Measurements from ENCODE around the gene SEMA5B. TPM values are rescaled to one million over a fixed set of nuclear protein-coding genes. Genes with fewer than 3 reads are reported as not detected.
A peak's percentile ranks its signal among the peaks of the same experiment; 100 is the strongest.

SEMA5B gene
- total and polyA plus RNA-seq, 8 donors = 0.52 to 11.0 (median 1.3) TPM

GRCh38 chr3:122926322-122926721 is 101.2 kb downstream of the SEMA5B start:
- ATAC-seq (no peak), FAIRE-seq (no peak), DNase-seq (no peak)
- no peaks in the 10 kb centered on the region for H3K9me3 ChIP-seq
- no peaks in the 10 kb centered on the region for H3K36me3 ChIP-seq
- no peak overlapping the region for H3K27ac ChIP-seq
- no peaks in the 10 kb centered on the region for H3K27me3 ChIP-seq
- 85 to 93% methylated on average over 20 of the region's 20 CpGs for WGBS, 2 donors
- H3K4me3 ChIP-seq = no peak overlapping the region
- TF ChIP-seq CTCF (IDR thresholded peaks at IDR 0.05) = no peak
- H3K4me1 ChIP-seq = no peaks in the 10 kb centered on the region
- intact Hi-C loops (cut with DNase I) = no loop called here

GRCh38 chr3:122925756-122926155 is 101.8 kb downstream of the SEMA5B start:
- no peak for DNase-seq
- ATAC-seq = no peak
- no peak for FAIRE-seq
- TF ChIP-seq CTCF (IDR thresholded peaks at IDR 0.05) = no peak
- WGBS, 2 donors = 73 to 88% methylated on average over 1 of the region's 1 CpG
- Histone ChIP-seq H3K27ac (no peak overlapping the region), H3K36me3 (no peaks in the 10 kb centered on the region), H3K27me3 (no peaks in the 10 kb centered on the region), H3K4me1 (no peaks in the 10 kb centered on the region), H3K9me3 (no peaks in the 10 kb centered on the region), H3K4me3 (no peak overlapping the region)
- intact Hi-C loops (cut with DNase I) = no loop called here

GRCh38 chr3:122924056-122924455 is 103.5 kb downstream of the SEMA5B start:
- no peak for ATAC-seq
- no peaks in the 10 kb centered on the region for H3K36me3 ChIP-seq
- no peak for FAIRE-seq
- intact Hi-C loops (cut with DNase I) = no loop called here
- no peaks in the 10 kb centered on the region for H3K27me3 ChIP-seq
- no peak overlapping the region for H3K4me3 ChIP-seq
- no peak for TF ChIP-seq CTCF (IDR thresholded peaks at IDR 0.05)
- no peak overlapping the region for H3K27ac ChIP-seq
- no peaks in the 10 kb centered on the region for H3K9me3 ChIP-seq
- DNase-seq = no peak
- 69 to 88% methylated on average over 2 of the region's 2 CpGs for WGBS, 2 donors
- no peaks in the 10 kb centered on the region for H3K4me1 ChIP-seq

- H3K27ac ChIP-seq = no peak overlapping the region
- ATAC-seq (no peak), FAIRE-seq (no peak), DNase-seq (no peak)
- no peaks in the 10 kb centered on the region for H3K4me1 ChIP-seq
- no peak for TF ChIP-seq CTCF (IDR thresholded peaks at IDR 0.05)
- no peaks in the 10 kb centered on the region for H3K9me3 ChIP-seq
- no peaks in the 10 kb centered on the region for H3K36me3 ChIP-seq
- H3K27me3 ChIP-seq = no peaks in the 10 kb centered on the region
- intact Hi-C loops (cut with DNase I) = no loop called here
- H3K4me3 ChIP-seq = no peak overlapping the region
- WGBS, 2 donors = 60 to 77% methylated on average over 6 of the region's 6 CpGs
Observed at GRCh38 chr3:122923611-122924010, 104.0 kb downstream of the SEMA5B start.

- peak overlapping the region in 2 of 4 donors; percentile 6 to 26 for H3K4me3 ChIP-seq
- TF ChIP-seq CTCF (IDR thresholded peaks at IDR 0.05) = no peak
- H3K36me3 ChIP-seq = no peaks in the 10 kb centered on the region
- intact Hi-C loops (cut with DNase I) = no loop called here
- H3K9me3 ChIP-seq = no peaks in the 10 kb centered on the region
- no peaks in the 10 kb centered on the region for H3K4me1 ChIP-seq
- H3K27me3 ChIP-seq = no peaks in the 10 kb centered on the region
- WGBS, 2 donors = 20 to 24% methylated on average over 68 of the region's 68 CpGs
- no peak overlapping the region for H3K27ac ChIP-seq
- ATAC-seq = peak; percentile 24 to 68 (median 60)
- peak in 1 of 6 donors; percentile 65 for DNase-seq
- FAIRE-seq = no peak
Observed at GRCh38 chr3:122921791-122922651, 105.5 kb downstream of the SEMA5B start.
